Raji (cell line): Measurements from ENCODE around the gene TRIM7.
"Not testable (repeated sequence)": the region's sequence is repeated elsewhere in the genome, so short reads cannot be mapped to it uniquely, and the experiment has no call there.

Experiments used
- POLR2A ChIP-seq: IDR thresholded peaks from 2 replicates; pipeline ENCODE4 v1.6.1; 2011; ENCODE audit warnings: low read depth, low read length, control low read depth; ENCODE audit not compliant: insufficient read depth

TRIM7 gene

DNA sequence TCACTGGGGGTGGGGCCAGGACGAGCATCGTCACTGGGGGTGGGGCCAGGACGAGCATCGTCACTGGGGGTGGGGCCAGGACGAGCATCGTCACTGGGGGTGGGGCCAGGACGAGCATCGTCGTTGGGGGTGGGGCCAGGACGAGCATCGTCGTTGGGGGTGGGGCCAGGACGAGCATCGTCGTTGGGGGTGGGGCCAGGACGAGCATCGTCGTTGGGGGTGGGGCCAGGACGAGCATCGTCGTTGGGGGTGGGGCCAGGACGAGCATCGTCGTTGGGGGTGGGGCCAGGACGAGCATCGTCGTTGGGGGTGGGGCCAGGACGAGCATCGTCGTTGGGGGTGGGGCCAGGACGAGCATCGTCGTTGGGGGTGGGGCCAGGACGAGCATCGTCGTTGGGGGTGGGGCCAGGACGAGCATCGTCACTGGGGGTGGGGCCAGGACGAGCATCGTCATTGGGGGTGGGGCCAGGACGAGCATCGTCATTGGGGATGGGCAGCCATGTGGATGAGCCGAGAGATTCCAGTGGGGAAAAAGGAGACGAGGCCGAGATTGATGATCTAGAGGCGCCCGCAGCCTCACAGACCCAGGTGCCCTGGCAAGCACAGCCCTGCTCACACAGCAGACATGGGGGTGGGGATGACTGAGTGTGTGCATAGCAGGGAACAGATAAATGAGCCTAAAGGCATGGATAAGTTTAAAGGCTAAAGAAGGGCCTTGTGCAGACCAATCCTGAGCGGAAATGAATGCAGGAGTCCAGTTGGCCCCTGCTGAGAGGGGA, 44.1 kb downstream of the TRIM7 start:
- peak; percentile 59 for TF ChIP-seq POLR2A

- TF ChIP-seq POLR2A: peak; percentile 50; the same call in 1 of the 2 replicates
Observed at GRCh38 chr5:181160152-181160754, 44.7 kb downstream of the TRIM7 start.

DNA sequence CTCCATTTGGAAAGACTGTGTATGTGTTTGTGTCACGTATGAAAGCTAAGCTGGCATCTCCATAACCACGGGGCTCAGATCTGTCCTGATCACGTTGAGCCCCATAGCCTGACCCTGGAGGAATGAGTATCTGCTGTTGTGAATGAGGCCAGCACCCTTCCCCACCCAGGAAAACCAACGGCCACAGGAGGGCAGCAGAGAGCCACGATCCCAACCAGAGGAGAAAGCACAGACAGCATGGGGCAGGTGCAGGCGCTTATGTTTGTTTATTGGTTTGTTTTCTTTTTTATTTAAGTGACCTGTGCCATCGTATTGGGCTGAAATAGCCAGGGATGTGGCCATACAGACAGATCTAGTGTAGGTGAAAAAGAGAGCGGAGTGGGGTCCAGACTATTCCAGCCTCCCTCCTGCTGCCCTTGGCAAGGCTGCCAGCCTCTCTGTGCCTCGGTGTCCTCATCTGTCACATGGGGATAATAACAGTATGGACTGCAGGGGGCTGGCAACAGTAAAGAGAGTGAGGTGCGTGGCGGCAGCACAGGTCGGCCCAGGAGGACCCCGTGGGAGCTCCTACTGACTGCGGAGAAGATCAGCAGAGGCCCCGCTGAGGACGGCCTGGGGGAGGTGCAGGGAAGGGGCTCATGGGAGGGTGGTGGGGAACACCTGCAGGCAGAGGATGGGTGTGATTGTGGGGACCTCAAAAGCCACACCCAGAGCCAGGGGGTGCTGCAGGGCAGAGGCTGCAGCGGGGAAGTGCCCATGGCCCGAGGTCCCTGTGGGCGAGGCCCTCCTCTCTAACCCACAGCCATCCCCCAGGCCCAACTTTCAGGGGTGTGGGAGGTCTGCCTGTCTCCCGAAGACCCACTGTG, 45.5 kb downstream of the TRIM7 start:
- no peak for TF ChIP-seq POLR2A

- TF ChIP-seq POLR2A: no peak
Observed at GRCh38 chr5:181158869-181159268, 46.1 kb downstream of the TRIM7 start.

DNA sequence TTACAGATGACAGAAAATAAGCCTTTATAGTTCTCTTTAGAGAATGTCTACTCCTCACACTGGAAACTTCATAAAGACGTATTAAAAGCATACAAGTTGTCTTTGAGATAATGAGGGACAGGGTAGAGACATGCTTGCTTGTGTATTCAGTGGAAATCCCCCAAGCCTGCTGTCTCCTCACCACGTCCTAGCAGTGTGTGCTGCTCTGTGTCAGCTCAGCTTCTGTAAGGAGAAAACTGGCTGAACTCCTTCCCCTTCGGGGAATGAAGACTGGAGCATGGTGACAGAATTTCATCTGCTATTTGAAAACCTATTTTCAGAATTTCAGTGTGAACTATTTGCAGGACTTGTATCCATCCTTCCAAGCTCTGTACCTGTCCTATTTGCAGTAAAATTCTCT, 48.2 kb downstream of the TRIM7 start:
- TF ChIP-seq POLR2A: no peak

GRCh38 chr5:181153814-181154213, 51.2 kb downstream of the TRIM7 start:
- no peak for TF ChIP-seq POLR2A

- no peak for TF ChIP-seq POLR2A
Observed at GRCh38 chr5:181152406-181152805, 52.6 kb downstream of the TRIM7 start.

DNA sequence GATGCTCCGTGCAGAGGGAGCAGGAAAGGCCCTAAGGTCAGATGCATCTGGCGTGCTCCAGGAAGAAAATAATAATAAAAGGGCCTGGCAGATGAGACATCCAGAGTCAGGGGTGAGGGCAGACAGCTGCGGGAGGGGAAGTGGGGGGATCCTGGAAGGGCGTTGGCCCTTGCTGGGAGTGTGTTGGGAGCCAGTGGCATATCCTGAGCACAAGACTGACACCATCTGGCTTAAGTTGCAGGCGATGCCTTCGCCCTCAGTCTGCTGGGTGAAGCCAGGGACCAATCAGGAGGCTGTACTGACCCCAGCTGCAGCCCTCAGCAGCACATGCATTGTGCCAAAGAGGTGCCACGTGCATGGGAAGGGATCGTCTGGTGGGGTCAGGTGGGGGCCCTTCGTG, 53.9 kb downstream of the TRIM7 start:
- TF ChIP-seq POLR2A: no peak

- TF ChIP-seq POLR2A: no peak
Observed at GRCh38 chr5:181149806-181150733, 54.9 kb downstream of the TRIM7 start.

GRCh38 chr5:181149355-181149754, 55.6 kb downstream of the TRIM7 start:
- no peak for TF ChIP-seq POLR2A

DNA sequence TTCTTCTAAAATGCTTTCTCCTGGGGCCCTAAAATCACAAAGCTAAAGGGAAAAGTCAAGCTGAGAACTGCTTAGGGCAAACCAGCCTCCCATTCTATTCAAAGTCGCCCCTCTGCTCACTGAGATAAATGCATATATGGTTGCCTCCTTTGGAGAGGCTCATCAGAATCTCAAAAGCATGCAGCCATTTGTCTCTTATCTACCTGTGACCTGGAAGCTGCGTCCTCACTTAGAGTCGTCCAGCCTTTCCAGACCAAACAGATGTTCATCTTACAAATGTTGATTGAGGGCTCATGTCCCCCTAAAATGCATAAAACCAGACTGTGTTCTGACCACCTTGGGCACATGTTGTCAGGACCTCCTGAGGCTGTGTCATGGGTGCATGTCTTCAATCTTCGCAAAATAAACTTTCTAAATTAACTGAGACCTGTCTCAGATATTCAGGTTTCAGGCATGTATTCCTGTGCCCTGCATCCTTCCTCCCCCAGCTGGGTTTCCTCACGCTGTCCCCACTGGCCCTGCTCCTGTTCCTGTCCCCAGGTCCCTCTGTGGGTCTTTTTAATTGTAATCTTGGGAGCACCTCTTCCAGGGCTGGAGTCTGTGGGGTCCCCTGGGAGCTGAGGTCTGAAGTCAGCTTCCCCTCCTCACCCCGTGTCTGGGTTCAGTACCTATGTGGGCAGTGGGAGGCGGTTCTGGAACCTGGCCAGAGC, 57.9 kb downstream of the TRIM7 start, which contains the start of gene OR2V2:
OR2V2 (plus strand) TSS at position 660 of the 710 bp plus-strand sequence. CDS start 7,357 bp downstream, outside the sequence.
- TF ChIP-seq POLR2A: not testable (repeated sequence)

DNA sequence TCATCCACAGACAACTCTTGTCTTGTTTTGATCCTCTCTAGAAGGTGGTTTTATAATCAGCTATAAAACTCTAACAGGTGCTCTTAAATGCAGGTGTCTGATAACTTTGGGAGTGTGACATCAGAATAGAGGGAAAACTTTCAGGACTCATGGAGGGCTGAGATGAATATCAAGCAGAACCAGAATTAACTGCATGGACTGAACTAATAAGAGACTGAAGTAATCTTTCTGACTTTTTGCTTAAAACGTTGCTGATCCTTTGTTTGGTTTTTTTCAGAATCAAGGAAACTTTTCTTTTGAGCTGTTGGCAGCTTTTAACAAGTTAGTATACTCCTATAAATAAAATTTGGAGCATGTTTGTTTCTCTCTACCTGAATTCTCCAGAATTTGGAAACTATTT, 59.9 kb downstream of the TRIM7 start:
- TF ChIP-seq POLR2A: no peak
